ENCODE results near the gene NTM.

- TF ChIP-seq CTCF (IDR thresholded peaks at IDR 0.05) (no peak), POLR2A (IDR thresholded peaks at IDR 0.05) (no peak)
Measured at GRCh38 chr11:131422029-131422428, 51.6 kb downstream of the NTM start.

Data from Peyer's patch (tissue), 4 donors.